ENCODE data around the gene SH3TC1.

SH3TC1 gene

DNA sequence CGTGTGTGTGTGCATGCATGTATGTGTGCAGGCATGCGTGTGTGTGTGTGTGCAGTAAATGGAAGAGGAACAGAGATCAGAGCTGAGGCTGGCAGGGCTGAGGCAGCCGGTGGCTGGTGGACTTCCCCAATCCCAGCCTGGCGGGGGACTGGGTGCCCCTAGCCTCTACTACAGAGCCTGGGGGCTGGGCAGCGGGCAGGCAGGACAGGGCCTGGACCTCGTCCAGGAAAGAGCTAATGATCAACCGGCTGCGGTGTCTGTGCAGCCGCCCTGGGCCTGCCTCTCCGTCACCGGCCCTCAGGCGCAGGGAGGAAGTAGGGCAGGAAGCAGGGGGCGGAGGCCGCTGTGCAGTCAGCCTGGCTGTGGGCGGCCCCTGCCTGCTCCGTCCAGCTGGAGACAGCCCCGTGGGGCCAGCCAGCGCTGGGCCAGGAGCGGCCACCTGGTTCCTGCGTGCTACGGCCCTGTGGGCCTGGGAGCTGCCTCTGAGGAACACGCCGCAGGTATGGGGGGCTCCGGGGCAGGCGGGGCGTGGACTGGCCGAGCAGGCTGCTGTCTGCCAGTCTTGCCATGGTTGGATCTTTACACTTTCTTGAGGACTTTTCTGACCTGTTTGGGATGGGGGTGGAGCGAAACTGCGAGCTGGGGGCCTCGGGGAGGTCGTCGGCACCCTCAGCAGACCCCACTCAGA is at the start of gene SH3TC1:
Gene SH3TC1 (plus strand): TSS at position 385 of the 688 bp plus-strand sequence. CDS start 5,905 bp downstream, outside the sequence.
- peak; percentile 29 to 33 for DNase-seq

DNA sequence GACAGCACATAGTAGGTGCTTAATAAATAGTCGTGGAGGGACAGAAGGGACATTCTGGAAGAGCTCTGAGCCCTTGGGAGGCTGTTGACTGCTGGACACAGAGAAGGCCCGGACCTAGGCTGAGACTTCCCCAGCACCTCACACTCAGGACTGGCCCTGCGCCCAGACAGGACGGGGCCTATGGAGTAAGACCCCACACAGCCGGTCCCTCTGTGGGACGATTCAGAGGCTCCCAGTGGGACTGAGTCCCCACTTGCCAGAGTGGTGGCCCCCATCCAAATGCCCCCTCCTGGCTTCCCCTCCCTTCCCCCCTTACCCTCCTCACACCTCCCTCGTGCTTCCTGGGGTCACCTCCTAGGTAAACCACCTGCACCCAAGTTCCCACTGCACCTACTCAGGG is 49.4 kb upstream of the SH3TC1 start:
- DNase-seq: no peak

DNA sequence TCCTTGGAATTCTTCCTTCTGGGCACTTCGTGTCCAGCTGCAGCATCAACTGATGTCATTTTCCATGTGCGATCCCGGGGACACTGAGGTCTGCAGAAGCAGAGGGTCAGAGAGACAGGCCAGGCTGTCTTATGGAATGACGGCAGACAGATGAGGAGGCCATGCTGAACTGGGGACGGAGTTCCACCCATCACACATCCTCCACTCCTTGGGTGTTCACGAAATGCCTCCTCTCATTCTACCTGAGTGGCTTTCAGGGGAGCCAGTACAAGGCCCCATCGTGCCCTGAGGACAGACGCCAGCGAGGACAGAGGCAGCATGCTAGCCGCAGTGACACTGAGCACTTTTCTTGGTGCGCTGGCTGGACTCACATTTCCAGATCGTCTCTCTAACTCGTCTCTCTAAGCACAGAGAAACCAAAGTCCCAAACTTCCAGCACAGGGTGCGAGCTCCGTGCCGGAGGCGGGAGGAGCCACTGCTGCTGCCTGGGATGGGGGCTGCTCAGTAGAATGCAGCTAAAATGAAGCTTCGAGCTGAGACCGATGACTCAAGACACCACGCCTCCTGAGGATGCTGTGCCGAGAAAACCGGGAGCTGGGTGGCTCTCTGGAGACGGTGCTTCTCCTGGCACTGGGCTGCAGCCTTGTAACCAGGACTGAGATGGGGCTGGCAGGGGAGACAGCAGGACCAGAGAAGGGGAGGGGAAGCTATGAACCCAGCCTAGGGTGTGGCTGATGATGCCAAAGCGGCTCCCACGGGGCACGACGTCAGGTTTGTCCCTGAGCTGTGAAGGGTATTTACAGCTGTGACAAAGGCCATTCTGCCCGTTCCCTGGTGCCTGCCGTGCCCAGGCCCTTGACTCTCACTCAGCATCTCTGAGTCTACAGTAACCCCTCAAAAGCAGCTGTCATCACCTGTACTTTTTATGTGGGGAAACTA is 48.7 kb upstream of the SH3TC1 start:
- no peak for DNase-seq

DNA sequence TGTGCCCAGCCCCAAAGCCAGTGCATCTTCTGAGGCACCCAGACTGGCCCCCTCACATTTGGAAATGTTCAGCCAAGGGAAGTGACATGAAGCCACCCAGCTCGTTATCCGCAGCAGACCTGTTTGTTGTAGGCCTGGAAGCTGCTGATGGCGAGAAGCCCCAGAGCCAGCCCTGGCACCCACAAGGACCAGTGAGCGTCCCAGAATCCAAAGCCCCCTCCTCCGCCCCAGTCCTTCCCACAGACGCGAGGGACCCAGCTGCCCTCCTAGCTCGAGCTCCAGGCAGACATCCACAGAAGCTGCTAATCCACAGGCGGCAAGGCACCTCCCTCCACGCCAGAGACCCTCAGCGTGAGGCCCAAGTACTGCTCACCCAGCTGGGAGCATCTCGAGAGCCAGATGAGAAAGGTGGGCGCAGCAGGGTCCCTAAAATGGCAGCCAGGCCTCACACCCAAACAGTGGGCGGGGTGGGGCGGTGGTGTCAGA is 47.9 kb upstream of the SH3TC1 start:
- no peak for DNase-seq

DNA sequence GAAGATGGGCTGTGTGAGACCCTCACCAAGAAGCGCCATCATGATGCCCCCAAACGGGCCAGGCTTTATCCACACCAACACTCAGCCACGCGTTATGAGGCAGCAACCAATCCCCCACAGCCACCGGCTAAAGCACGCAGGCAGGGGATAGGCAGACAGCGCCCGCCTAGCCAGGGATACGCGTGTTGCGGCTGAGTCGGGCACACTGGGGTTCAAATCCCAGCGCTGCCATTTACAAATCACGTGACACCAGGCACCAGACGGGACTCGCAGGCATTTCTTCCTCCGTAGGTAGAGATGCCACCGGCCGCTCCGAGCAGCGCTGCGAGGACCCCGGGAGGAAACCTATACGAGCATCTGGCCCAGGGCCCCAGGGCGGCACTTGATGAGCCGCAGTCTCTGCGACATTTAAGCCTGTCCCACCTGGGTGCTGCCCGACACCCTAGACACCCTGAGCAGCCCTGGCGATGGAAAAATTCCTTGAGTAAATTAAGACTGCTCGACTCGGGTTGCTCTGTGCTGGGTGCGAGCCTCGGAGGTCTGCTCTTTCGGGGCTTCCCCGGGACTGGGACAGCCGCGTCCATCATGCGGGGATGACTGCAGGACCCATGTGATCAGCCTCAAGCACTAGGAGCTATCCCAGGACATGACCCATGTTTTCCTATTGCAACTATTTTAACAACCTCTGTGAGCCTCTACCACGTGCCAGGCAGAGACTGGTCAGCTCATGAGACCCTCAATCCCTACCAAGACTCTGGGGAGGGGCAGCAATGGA is 46.8 kb upstream of the SH3TC1 start:
- DNase-seq: no peak

DNA sequence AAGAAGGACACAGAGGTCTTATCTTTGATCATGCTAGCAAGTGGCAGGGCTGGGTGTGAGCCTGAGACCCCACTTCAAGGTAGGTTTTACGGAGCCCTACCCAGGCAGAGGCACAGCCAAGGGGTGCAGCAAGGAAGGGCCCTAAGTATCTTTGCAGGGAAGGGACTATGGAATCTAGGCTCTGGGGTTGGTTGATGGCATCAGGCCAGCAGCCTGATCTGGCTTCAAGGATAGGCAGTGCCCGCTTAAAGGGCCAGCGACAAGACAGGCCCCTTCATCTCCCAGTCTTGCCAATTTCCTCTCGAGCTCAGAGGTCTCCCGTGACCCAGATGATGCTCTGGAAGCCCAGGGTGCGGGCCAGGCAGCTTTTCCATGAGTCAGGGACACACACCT is 46.2 kb upstream of the SH3TC1 start:
- DNase-seq: no peak

DNA sequence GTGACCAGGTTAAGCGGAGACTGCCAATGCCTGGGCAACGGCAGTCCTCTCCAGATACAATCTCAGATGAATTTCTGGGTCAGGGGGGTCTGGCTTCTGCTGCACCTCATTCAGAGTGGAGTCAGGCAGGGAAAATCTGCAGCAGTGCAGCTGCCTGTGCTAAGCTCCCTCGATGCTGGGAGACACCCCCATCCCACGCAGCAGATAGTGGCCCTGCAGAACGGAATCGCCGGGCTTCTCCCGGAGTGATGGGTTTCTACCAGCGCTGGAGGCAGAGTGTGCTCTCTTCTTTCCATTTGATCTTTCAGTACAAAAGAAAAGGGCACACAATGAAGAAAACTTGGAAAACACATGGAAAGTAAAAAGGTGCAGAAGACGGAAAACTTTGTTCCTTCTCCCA is 45.6 kb upstream of the SH3TC1 start:
- no peak for DNase-seq

DNA sequence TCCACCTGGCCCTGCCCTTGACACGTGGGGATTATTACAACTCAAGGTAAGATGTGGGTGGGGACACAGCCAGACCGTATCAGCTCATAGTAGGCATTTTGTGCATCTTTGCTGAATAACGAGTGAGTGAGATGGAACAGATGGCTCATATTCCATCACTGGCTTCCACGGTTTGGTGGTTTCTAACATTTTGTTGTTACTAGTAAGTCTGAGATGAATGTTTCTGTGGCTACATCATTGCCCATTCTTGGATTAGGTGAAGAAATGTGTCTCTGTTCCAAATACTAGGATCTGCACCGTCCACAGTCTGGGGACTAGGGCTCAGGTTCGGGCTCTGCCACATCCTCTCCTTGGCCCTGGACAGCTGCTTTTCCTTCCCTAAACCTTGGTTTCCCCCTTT is 44.0 kb upstream of the SH3TC1 start:
- no peak for DNase-seq

DNA sequence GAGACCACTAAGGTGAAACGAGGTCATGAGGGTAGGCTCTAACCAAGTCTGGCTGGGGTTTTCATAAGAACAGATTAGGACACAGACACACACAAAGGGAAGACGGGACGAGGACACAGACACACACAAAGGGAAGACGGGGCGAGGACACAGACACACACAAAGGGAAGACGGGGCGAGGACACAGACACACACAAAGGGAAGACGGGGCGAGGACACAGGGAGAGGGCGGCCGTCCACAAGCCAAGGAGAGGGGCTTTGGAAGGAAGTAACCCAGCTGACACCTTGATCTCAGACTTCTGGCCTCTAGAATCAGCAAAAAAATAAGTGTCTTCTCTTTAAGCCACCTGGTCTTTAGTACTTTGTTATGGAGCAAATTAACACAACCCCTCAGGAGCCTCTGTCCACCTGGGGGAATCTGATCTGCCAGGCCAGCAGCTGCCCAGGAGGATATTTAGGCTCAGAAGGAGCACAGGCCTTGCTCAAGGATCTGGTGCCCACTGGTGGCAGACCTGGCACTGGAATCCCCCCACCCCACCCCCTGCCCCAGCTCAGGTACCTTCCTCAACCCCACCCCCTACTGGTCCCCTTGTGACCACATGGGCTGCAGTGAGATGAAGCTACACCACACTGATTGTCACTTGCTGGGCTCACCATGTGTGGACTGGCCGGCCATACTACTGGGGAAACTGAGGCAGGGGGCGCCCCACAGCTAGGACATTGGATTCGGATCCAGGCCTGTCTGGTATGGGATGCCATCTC is 43.2 kb upstream of the SH3TC1 start:
- DNase-seq: no peak

DNA sequence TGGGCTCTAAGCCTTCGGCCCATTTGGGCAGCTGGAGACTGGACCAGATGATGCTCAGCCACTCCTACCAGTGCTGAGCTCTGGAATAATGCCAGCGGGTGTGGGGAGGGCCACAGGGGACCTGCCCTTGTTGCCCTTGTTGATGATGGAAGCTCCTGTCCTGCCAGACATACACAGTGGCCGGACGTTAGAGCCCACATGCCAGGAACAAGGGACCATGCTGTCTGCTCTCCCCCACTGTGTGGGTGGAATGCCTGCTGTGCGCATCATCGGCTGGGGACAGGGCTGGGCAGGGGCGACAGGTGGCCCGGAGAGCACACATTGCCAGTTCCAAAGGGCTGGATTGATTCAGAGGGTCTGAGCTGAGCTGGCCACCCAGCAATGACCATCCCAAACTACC is 42.5 kb upstream of the SH3TC1 start:
- no peak for DNase-seq

DNA sequence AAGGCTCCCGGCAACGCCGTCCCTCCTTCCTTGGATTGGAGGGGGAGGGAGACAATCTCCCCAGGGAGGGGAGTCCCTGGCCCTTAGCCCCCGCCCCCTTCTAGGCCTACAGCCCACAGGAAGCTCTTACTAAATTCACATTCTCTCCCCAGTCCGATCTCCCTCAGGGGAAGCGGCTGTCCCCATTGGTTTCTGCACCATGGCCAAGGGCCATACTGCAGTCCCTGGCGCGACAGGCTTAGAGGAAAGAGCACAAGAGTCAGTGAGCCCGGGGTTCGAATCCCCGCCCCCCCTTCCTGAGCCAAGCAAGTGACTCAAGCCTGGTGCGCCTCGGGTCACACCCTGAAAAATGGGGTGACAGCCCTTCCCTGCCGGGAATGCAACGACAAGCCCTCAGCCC is 41.6 kb upstream of the SH3TC1 start:
- no peak for DNase-seq

DNA sequence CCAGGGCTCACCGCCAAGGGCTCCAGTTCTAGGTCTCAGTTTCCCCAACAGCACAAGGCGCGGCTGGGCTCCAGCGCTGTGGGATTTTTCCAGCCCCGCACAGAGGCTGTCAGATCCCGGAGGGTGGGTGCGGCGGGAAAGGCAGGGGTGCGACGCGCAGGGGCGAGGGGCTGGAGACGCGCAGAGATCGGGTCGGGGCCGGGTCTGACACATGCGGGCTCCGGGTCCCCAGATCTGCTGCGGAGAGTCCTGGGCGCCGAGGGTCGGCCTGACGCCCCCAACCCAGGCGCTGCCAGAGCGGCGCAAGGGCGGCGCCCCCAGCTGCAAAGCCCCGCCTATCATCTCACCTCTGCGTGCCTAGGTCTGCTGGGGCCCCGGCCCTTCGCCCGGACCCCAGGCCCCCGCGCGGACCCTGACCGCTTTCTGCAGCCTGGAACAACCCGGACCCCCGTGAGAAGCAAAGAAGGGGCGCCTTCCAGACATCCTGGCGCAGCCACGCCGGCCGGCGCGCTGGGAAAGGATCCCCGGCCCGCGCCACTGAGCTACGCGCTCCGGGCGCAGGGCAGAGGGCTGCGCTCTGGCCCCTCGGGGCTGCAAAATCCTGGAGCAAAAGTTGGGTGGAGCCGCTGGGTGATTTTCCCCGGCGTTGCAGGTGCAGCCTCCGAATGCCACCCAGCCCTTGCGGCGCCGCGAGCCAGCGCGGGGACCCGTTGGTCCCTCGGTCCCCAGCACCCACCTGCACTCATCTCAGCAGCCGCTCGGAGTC is 41.0 kb upstream of the SH3TC1 start:
- no peak for DNase-seq

DNA sequence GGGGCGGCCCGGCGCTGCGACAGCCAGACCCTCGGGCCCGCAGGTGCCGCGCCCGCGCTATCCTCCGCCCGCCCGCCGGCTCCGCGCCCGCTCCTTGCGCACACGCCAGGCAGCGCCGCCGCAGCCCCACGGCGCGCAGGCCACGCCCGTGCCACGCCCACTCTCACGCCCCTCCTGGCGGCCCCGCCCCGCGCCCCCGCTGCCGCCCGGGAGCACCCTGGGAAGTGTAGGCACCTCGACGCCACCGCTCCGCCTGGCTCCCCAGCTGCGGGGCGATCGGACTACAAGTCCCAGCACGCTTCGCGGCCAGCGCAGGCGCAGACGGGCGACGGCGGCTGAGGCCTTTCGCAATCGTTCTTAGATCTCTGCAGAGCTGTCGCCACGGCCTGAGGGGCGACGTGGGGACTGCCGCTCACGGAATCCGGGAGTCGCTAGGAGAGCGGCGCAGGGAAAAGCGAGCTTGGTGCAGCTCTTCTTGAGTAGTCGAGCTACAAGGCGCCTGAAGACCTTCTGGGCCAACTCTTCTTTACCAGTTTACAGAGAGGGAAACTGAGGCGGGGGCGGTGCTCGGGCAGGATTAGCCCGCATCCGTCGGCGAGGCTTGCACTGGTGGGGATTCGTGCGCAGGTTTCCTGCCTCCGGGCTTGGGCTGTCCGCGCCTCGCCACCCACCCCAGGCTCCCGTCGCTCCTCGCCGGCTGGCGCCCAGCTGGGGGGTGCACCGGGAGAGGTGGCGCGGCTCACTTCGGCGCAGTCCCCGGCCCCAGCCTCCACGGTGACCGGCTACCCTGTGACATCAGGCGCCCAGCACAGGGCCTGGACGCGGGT is 40.2 kb upstream of the SH3TC1 start, which contains the start of gene ABLIM2:
Gene ABLIM2 (minus strand): TSS at position 104 of the 827 bp plus-strand sequence. CDS start 124 bp downstream, outside the sequence.
- DNase-seq: peak; percentile 97 to 98

DNA sequence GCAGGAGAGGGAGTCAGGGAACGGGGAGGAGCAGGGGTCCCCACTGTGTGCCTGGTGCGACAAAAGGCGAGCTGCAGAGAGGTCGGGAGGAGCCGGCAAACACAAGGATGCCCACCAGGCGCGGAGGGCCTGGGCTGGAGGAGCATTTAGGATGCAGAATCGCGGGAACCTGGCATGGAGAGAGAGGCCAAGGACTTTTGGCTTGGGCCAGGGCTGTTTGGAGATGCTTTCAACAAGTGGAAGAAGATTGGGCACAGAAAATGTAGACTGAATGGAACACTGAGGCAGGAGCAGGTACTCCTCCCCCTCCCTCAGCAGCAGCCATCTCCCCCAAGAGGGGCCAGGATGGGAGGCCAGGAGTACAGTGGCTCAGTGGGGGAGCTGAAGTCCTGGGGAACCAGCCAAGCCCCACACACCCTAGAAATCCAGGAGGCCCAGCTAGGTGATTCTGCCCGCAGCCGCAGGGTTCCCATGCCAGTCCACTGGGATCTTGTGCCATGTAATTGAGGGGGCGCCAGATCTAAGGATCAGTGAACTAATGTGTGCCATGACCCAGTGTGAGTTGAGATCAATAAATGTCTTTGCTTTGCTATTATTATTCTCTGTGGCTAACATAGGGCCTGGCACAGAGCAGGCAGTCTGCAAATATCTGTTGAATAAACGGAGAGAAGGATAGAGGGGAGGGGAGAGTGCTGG is 39.4 kb upstream of the SH3TC1 start:
- no peak for DNase-seq

DNA sequence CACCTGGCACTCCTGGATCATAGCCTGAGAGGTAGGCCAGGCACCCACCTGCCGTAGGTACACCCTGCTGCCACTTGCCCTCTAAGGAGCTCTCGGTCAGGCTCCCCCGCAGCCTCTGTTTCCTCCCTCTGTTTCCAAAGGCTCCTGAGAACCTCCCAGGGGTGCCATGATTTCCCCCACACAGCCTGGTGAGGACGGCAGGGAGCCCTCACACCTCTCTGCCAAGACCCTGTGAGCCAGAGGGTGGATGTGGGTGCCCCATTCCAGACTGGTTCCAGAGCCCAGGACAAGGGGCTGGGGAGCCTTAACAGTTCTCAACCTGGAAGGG is 38.9 kb upstream of the SH3TC1 start:
- DNase-seq: no peak

DNA sequence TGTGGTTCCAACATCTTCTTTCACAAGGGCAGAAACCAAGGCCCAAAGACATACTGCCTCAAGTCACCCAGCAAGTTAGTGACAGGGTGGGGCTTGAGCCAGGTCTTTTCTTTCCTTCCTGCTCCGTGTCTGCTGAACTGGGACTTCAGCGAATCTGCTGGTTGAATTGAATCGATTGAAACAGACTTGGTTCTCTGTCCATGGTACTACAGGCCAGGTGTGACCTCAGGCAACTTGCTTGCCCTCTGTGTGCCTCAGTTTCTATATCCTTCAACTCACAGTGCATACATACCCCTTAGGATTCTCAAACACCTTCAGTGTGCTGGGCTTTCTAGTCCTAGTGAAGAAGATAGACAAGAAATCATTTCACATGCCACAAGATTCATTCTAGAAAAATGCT is 38.5 kb upstream of the SH3TC1 start:
- no peak for DNase-seq

DNA sequence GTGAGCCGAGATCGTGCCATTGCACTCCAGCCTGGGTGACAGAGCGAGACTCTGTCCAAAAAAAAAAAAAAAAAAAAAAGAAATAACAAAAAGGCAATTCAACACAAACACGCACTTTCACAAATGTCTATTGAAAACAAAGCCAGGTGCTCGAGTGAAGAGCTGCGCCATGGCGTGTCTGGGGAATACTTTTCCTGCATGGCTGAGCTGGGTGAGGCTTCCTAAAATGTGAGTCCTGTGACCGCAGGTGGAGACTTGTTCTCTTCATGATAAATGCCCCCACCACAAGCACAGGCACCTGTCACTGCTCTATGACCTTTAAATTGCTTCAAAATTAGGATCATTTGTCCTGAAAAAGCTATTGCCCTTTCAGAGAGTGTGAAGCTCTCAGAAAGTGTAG is 36.5 kb upstream of the SH3TC1 start:
- DNase-seq: no peak

DNA sequence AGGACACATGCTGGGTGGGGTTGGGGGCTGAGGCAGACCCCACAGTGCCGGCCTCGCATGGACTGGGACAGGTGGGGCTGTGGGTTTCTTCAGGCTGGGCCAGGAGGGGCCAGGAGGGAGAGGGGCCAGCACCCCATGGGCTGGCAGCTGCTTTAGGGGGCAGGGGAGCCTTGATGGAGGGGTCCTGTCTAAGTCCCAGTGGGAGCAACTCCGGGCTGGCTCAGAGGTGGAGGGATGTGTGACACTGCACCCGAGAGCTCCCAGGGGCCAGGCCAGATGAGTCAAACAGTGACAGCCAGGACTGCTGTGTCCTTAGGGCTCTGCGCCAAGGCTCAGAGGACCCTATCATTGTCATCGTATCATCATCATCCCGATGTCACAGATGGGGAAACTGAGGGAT is 36.1 kb upstream of the SH3TC1 start:
- DNase-seq: no peak

DNA sequence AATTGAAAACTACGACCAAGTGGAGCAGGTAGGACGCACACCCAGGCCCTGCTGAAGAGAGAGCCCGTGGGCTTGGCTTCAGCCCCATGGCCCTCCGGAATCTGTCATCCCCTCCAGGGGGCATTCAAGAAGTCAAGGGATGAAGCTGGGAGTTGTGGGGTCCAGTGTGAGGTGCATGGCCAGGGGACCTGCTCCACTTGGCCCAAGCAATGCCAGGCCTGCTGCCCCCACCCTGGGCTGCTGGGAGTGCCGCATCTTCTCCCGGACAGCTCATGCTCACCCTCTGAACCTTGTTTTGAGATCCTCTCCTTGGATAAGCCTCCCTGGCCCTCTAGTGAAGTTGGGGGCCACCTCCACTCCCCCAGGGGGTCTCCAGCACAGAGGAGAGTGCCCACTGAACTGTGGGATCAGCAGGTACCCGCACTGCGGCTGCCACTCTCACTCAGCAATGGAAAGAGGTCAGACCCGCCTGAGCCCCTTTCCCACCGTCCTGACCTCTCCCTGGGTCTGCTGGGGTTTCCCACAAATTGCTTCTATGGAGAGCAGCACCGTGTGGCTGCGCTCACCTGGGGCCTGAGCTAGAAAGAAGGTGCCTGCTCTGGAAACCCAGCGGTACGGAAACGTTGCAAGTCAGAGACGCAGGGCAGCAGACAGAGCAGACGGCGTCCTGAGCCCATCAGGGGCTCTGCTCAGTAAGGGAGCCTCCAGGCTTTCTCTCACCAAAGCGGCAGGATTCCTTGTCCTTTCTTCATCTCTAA is 35.5 kb upstream of the SH3TC1 start:
- no peak for DNase-seq
